GM18858 (cell line): ENCODE data around the gene MUC5AC.
"Not testable (repeated sequence)": the region's sequence is repeated elsewhere in the genome, so short reads cannot be mapped to it uniquely, and the experiment has no call there.

ENCODE experiments used
- ATAC-seq: cut with Tn5 transposase; IDR thresholded peaks from one replicate; pipeline ENCODE4 v1.9.1; 2021; ENCODE audit not compliant: unreplicated experiment

Gene MUC5AC

GRCh38 chr11:1234771-1235305, 77.1 kb downstream of the MUC5AC start:
- no peak for ATAC-seq

- ATAC-seq: no peak
Observed at GRCh38 chr11:1235306-1235900, 77.7 kb downstream of the MUC5AC start.

- no peak for ATAC-seq
Observed at GRCh38 chr11:1235901-1236315, 78.2 kb downstream of the MUC5AC start.

- ATAC-seq: no peak
Observed at GRCh38 chr11:1236316-1237127, 78.8 kb downstream of the MUC5AC start.

GRCh38 chr11:1237128-1237580, 79.4 kb downstream of the MUC5AC start:
- no peak for ATAC-seq

GRCh38 chr11:1237851-1238250, 80.1 kb downstream of the MUC5AC start:
- ATAC-seq: no peak

GRCh38 chr11:1238767-1239595, 81.2 kb downstream of the MUC5AC start:
- no peak for ATAC-seq

GRCh38 chr11:1239596-1240205, 81.9 kb downstream of the MUC5AC start:
- ATAC-seq: no peak

- no peak for ATAC-seq
Observed at GRCh38 chr11:1240771-1241170, 83.0 kb downstream of the MUC5AC start.

GRCh38 chr11:1241706-1242105, 84.0 kb downstream of the MUC5AC start:
- no peak for ATAC-seq

- ATAC-seq: no peak
Observed at GRCh38 chr11:1242289-1242688, 84.5 kb downstream of the MUC5AC start.

- ATAC-seq: not testable (repeated sequence)
Observed at GRCh38 chr11:1242751-1243150, 85.0 kb downstream of the MUC5AC start.

GRCh38 chr11:1243521-1243920, 85.8 kb downstream of the MUC5AC start:
- ATAC-seq: not testable (repeated sequence)

- not testable (repeated sequence) for ATAC-seq
Observed at GRCh38 chr11:1244557-1244956, 86.8 kb downstream of the MUC5AC start.

GRCh38 chr11:1245717-1246116, 88.0 kb downstream of the MUC5AC start:
- not testable (repeated sequence) for ATAC-seq

GRCh38 chr11:1246301-1246700, 88.5 kb downstream of the MUC5AC start:
- not testable (repeated sequence) for ATAC-seq

- ATAC-seq: not testable (repeated sequence)
Observed at GRCh38 chr11:1247026-1247425, 89.3 kb downstream of the MUC5AC start.

- not testable (repeated sequence) for ATAC-seq
Observed at GRCh38 chr11:1248951-1249350, 91.2 kb downstream of the MUC5AC start.

- ATAC-seq: not testable (repeated sequence)
Observed at GRCh38 chr11:1250411-1250810, 92.7 kb downstream of the MUC5AC start.
